ENCODE results near the gene IFT81.
"Not testable (repeated sequence)": the region's sequence is repeated elsewhere in the genome, so short reads cannot be mapped to it uniquely, and the experiment has no call there.

The IFT81 gene

GRCh38 chr12:110211639-110212536, 87.7 kb downstream of the IFT81 start:
- not testable (repeated sequence) for DNase-seq

- DNase-seq, result no peak
Observed at GRCh38 chr12:110217996-110218674, 94.0 kb downstream of the IFT81 start.

DNA sequence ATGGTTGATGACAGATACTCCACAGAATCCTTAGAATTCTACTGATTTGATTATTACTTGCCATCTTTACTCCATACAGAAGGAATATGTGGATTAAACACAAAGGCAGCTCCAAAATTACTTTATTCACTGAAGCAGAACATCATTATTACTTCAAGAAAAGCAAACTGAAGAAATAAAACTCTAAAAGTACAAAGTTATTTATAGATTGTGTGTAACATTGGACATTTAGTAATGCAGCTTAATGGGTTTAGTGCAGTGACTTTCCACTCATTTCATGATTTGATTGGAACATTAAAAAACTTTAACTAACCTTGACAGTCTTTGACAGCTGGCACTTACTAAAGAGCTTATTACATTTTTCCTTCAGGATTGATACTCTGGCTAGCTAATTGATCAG, 97.9 kb downstream of the IFT81 start:
- no peak for DNase-seq

DNA sequence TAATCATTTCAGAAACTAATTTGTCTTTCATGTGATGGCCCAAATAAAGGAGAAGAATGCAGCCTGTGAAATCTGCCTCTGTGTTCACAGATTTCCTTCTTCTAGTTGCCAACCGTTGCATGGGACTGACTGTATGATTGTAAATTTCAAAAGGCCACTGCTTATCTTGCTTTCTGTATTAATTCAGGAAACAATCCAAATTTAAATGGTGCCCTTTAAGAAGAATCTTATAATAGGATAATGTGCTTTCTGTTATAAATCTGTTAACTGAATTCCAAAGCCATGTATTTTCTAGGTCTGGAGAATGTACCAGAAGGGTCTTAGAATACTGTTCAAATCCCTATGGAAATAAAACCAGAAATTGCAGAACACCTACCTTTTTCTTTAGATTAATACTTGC, 98.3 kb downstream of the IFT81 start:
- DNase-seq, result no peak

- DNase-seq, result no peak
Observed at GRCh38 chr12:110223777-110224378, 99.7 kb downstream of the IFT81 start.

DNA sequence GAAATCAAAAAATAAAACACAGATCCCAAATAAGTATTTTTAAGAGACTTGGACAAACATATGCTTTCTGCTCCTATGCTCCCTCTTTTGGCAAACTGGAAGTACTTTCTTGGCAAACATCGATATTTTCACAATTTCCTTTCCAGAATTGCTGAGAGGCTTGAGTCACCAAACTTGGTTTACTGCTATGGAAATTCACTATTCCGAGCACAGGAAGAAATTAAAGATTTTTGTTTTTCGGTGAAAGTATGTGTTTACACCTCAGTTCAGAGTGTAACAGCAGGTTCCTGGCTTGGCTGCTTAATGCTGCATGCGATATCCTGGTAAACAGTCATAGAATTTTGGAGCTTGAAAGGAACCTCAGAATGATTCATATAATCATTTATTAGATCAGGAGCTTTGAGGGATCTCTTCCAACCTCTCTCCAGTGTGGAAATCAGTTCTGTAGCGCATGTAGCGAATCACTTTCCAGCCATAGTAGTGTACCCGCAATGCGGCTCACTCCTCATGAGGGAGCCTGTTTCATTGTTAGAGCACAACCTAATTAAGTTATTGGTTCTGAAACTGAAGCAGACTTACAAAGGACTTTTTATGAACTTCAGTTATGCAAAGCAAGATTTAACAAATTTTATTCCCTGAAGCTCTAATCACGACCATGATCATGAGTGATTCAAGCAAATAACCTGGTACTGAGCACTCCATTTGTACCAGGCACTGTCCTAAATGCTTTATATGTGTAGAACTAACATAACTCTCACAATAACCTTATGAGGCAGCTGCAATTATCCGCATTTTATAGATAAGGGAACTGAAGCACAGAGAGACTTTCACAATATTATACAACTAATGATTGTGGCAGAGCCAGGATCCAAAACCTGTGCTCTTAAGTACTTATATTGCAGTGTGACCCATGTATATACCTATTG, 100.5 kb downstream of the IFT81 start:
- DNase-seq, result no peak

DNA sequence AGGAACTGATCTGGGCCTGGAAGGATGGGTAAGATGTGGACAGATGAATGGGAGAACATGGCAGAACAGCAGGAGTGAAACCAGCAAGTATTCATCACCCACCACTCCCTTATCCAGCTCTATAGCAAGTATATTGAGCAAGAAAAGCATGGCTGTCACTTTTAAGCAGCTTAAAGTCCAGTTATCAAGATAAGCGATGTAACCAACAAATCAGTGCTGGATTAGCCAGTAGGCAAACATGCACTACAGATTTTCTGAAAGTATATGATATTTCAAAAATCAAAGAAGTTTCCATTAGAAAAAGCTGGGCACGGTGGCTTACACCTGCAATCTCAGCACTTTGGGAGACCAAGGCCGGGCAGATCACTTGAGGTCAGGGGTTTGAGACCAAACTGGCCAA, 103.0 kb downstream of the IFT81 start:
- DNase-seq, result no peak

DNA sequence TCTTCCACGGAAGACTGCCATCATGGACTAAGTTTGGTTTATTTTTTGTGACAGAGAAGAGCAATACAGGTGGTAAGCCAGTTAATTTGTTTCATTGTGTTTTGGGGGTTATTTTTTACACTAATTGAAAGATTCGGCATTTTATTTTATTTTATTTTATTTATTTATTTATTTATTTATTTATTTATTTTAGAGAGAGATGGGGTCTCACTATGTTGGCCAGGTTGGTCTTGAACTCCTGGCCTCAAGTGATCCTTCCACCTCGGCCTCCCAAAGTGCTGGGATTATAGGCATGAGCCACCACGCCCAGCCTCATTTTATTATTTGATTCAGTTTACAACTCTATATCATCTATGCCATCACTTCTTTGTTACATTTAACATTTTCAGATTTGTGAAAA, 104.2 kb downstream of the IFT81 start:
- not testable (repeated sequence) for DNase-seq

GRCh38 chr12:110228756-110229155, 104.6 kb downstream of the IFT81 start:
- DNase-seq, result no peak

GRCh38 chr12:110229409-110229808, 105.3 kb downstream of the IFT81 start:
- no peak for DNase-seq

GRCh38 chr12:110230655-110231054, 106.5 kb downstream of the IFT81 start:
- DNase-seq, result no peak

- no peak for DNase-seq
Observed at GRCh38 chr12:110233212-110233903, 109.2 kb downstream of the IFT81 start.

DNA sequence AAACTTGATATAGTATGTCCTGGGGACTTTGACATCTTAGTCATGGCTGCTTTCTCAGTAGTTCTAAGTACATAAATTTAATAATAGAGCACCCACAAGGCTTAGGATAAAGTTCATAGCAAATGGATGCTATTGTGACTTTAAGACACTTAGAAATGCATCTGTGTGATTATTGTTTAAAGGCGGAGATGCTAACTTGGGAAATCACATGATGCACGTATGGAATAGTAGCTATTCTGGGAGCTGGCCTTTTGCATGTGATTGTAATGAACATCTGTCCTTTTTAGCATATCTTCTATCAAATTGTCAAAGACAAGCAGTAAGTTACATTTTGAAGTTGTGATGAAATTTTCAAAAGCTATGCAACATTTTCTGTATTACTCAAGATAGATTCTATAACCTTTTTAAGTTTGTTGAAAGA, 110.2 kb downstream of the IFT81 start:
- no peak for DNase-seq

- no peak for DNase-seq
Observed at GRCh38 chr12:110234755-110235154, 110.6 kb downstream of the IFT81 start.

DNA sequence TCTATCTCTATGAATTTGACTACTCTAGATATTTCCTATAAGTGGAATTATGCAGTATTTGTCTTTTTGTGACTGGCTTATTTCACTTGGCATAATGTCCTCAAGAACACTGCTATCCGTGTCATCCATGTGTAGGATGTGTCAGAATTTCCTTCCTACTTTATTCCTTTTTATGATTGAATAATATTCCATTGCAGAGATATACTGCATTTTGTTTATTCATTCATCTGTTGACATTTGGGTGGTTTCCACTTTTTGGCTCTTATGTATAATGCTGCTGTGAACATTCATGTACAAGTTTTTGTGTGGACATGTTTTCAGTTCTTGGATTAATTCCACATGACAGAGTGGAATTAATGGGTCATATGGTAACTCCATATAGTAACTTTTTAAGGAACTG, 111.2 kb downstream of the IFT81 start:
- DNase-seq, result no peak

DNA sequence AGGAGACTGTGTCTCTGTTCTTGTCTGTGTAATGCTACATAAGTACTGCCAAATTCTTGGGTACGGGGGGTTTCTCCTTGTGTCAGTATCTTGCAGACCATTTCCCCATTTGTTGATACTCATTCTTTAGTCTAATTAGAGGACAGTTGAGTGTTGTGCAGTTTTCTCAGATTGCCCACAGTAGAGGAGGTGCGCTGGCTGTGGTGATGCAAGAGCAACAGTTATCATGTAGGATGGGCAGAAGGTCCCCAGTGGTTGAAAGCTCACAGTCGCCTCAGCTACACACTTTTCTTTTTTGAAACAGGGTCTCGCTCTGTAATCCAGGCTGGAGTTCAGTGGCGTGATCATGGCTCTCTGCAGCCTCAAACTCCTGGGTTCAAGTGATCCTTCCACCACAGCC, 119.1 kb downstream of the IFT81 start:
- no peak for DNase-seq

DNA sequence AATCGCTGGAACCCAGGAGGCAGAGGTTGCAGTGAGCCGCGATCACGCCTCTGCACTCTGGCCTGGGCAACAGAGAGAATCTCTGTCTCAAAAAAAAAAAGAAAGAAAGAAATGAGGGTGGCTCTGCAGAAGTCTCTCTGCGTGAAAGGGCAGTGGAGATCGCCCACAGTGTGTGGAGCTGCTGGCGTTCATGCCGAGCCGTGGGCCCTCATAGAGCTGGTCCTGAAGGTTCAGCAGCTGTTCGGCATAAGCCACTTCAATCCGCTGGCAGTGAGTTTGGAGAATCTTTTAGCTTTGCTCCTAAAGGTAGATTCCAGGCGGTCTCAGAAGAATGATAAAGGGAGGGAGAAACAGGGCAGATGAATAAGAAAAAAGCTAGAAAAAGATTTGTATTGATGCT, 120.2 kb downstream of the IFT81 start:
- DNase-seq, result no peak

DNA sequence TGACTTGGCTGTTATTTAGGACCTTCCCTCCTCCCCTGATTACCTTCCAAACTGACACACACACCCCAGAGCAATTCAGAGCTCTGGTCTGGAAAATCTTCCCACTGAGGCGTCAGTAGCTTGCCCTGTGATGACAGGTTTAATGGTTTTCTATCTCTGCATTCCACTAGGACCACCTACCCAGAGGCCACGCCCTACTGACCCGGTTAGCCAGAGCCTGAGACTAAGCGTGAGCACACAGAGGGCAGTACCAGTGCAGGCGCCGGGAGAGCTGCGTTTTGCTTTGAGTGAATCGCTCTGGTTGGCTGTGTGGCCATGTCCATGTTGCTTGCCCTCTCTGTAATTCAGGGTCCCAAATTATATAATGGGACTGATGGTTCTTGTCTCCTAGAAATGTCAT, 120.7 kb downstream of the IFT81 start:
- no peak for DNase-seq

DNA sequence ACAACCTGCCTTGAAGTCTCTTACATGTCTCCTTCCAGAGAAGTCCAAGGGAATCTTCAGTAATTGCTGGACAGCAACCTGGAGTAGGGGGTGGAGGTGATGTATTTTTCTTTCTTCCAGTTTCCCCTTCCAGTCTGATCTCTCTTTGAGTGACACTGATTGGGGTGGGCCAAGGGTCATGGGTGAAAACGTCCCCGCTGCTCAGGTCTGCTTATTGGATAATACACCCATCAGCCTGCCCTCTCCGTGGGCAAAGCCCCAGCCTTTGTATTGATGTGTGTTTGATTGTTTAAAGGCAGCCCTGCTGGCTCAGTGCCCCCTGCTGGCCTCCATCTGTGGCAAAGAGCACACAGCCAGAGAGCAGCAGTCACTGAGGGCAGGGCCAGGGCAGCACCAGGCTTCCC, 121.2 kb downstream of the IFT81 start:
- DNase-seq, result peak; percentile 73

DNA sequence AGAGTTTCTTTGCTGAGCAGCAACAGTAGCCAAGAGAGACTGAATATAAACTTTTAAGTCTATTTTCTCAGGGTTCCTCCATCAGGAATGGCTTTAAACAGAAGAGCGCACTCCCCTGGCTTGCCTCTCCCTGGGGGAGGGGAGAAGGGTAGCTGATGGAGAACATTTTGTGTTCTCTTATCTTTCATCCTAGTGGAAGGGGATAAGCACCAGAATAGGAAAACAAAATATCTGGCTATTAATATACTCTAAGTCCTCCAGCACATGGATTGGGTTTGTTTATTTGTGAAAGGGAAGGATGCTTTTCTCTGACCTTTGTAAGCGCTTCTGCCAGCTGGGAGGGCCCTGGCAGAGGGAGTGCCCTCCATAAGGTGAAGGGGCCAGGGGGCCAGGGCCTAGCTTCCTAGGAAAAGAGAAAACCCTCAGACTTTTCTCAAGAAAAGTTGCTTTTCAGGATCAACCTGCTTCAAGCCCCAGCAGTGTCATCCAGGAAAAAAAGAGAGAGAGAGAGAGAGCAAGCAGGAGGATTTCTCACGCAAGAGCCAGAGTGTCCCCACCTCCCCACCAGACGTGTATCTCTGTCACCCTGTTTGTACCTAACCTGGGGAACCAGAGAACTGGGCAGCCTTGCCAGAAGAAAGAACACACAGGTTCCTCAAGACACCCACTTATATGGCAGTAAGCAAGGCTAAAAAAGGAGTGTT, 122.6 kb downstream of the IFT81 start:
- no peak for DNase-seq

DNA sequence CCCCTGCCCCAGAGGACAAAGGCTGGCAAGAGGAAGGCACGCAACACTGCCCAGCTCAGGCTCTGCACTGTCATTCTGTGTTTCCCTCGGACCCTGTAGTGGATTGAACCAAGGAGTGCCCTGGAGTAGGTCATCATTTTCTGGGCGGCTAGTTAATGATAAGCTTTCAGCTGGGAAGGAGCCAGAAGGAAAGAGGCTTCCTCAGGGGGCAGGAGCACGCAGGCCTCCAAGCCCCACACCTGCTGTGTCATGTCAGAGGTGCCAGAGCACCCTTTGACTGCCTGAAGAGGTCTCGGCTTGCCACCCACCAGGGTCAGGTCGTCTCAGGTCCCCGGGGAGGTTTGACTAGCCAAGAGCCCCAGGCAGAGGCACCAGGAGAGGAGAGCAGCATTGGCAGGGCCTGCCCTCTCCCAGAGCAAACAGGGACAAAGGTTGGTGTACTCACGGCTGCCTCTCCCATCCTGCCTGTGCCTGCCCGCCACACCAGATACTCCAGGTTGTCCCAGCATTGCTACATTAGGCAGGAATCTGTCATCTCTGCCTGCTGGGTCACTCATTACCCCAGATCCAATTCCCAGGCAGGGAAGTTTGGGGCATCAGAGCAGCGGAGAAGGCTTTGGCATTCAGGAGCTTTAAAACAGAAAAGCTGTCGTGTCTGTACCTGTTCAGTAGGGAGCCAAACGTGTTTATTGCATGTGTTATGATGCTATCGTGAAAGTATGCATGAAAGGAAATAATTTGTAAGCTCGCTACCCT, 123.4 kb downstream of the IFT81 start:
- no peak for DNase-seq
